HuH-7 (cell line): ENCODE measurements around the gene HORMAD1.
A peak's percentile ranks its signal among the peaks of the same experiment; 100 is the strongest.
"Not testable (repeated sequence)": the region's sequence is repeated elsewhere in the genome, so short reads cannot be mapped to it uniquely, and the experiment has no call there.

ENCODE experiments used
- DNase-seq: peaks from one replicate; pipeline ENCODE4 v3.0.0; 2011; ENCODE audit warnings: low spot score

Gene HORMAD1

GRCh38 chr1:150720703-150721102 is at the start of gene HORMAD1:
Gene HORMAD1 (minus strand): TSS chr1:150720895. CDS start chr1:150719505, 1,390 bp downstream.
- no peak for DNase-seq

- DNase-seq: not testable (repeated sequence)
Observed at GRCh38 chr1:150767704-150768103, 47.0 kb upstream of the HORMAD1 start.

GRCh38 chr1:150765977-150766301 is 45.2 kb upstream of the HORMAD1 start:
- DNase-seq: not testable (repeated sequence)

GRCh38 chr1:150765296-150765976 is 44.7 kb upstream of the HORMAD1 start, which contains the start of gene CTSS:
Gene CTSS (minus strand): TSS chr1:150765778. CDS start chr1:150764763, 1,015 bp downstream.
- DNase-seq: no peak

- DNase-seq: no peak
Observed at GRCh38 chr1:150764617-150765101, 44.0 kb upstream of the HORMAD1 start.

- no peak for DNase-seq
Observed at GRCh38 chr1:150763018-150763417, 42.3 kb upstream of the HORMAD1 start.

- no peak for DNase-seq
Observed at GRCh38 chr1:150762552-150762951, 41.9 kb upstream of the HORMAD1 start.

- DNase-seq: no peak
Observed at GRCh38 chr1:150761801-150762200, 41.1 kb upstream of the HORMAD1 start.

- no peak for DNase-seq
Observed at GRCh38 chr1:150760013-150760412, 39.3 kb upstream of the HORMAD1 start.

GRCh38 chr1:150753416-150753815 is 32.7 kb upstream of the HORMAD1 start:
- DNase-seq: peak; percentile 43

- no peak for DNase-seq
Observed at GRCh38 chr1:150751443-150751842, 30.7 kb upstream of the HORMAD1 start.

GRCh38 chr1:150749720-150750311 is 29.1 kb upstream of the HORMAD1 start:
- no peak for DNase-seq

- DNase-seq: no peak
Observed at GRCh38 chr1:150748878-150749719, 28.4 kb upstream of the HORMAD1 start.

GRCh38 chr1:150730130-150730721 is 9.5 kb upstream of the HORMAD1 start:
- no peak for DNase-seq

- DNase-seq: no peak
Observed at GRCh38 chr1:150724336-150724735, 3.6 kb upstream of the HORMAD1 start.

- DNase-seq: no peak
Observed at GRCh38 chr1:150720098-150720497, 597 bp downstream of the HORMAD1 start.

- DNase-seq: no peak
Observed at GRCh38 chr1:150718225-150718891, 2.3 kb downstream of the HORMAD1 start.

GRCh38 chr1:150709031-150709430 is 11.7 kb downstream of the HORMAD1 start:
- not testable (repeated sequence) for DNase-seq

- DNase-seq: no peak
Observed at GRCh38 chr1:150708595-150708994, 12.1 kb downstream of the HORMAD1 start.

GRCh38 chr1:150706091-150706490 is 14.6 kb downstream of the HORMAD1 start:
- no peak for DNase-seq

- no peak for DNase-seq
Observed at GRCh38 chr1:150703427-150703826, 17.3 kb downstream of the HORMAD1 start.
